Mesendoderm (in vitro differentiated cells): ENCODE measurements around the gene C3orf85. TPM values are rescaled to one million over a fixed set of nuclear protein-coding genes. Genes with fewer than 3 reads are reported as not detected.

ENCODE experiments used
- DNase-seq: peaks from one replicate; pipeline ENCODE4 v3.0.0; 2013
- H2AK5ac ChIP-seq: 2 replicates; pipeline ENCODE4 v1.6.1; 2013; ENCODE audit warnings: low read length, inconsistent platforms
- H2BK120ac ChIP-seq: 2 replicates; pipeline ENCODE4 v1.6.1; 2013; ENCODE audit warnings: low read depth, mild to moderate bottlenecking, low read length, moderate library complexity, mixed read lengths
- H2BK15ac ChIP-seq: replicated peaks from 2 replicates; pipeline ENCODE4 v1.6.1; 2013; ENCODE audit warnings: low read depth, mild to moderate bottlenecking, moderate library complexity
- H2BK5ac ChIP-seq: 2 replicates; pipeline ENCODE4 v1.6.1; 2013; ENCODE audit warnings: low read length, inconsistent platforms
- H3K18ac ChIP-seq: 2 replicates; pipeline ENCODE4 v1.6.1; 2013; ENCODE audit warnings: mild to moderate bottlenecking, low read length, mixed read lengths
- H3K23ac ChIP-seq: one replicate; pipeline ENCODE4 v1.6.1; 2013; ENCODE audit warnings: low read length
- H3K27ac ChIP-seq: 2 replicates; pipeline ENCODE4 v1.5.1; 2013; ENCODE audit warnings: low read depth, mild to moderate bottlenecking, inconsistent platforms, low read length, moderate library complexity
- H3K27me3 ChIP-seq: 2 replicates; pipeline ENCODE4 v1.6.1; 2013; ENCODE audit warnings: low read length, control low read depth, mild to moderate bottlenecking, inconsistent platforms; ENCODE audit not compliant: insufficient read depth, poor library complexity
- H3K36me3 ChIP-seq: 2 replicates; pipeline ENCODE4 v1.6.1; 2013; ENCODE audit warnings: low read length, inconsistent platforms; ENCODE audit not compliant: control insufficient read depth, insufficient read depth
- H3K4ac ChIP-seq: one replicate; pipeline ENCODE4 v1.6.1; 2013; ENCODE audit warnings: low read depth, mild to moderate bottlenecking, low read length, moderate library complexity
- H3K4me1 ChIP-seq: 2 replicates; pipeline ENCODE4 v1.6.1; 2013; ENCODE audit warnings: low read depth, low read length, inconsistent platforms; ENCODE audit not compliant: control insufficient read depth
- H3K4me2 ChIP-seq: 2 replicates; pipeline ENCODE4 v1.6.1; 2013; ENCODE audit warnings: low read length
- H3K4me3 ChIP-seq: 2 replicates; pipeline ENCODE4 v1.5.1; 2013; ENCODE audit warnings: mild to moderate bottlenecking, low read length
- H3K56ac ChIP-seq: one replicate; pipeline ENCODE4 v1.6.1; 2013; ENCODE audit warnings: low read length
- H3K79me1 ChIP-seq: 2 replicates; pipeline ENCODE4 v1.6.1; 2013; ENCODE audit warnings: low read length, inconsistent platforms
- H3K79me2 ChIP-seq: 2 replicates; pipeline ENCODE4 v1.6.1; 2013; ENCODE audit warnings: mild to moderate bottlenecking, low read length; ENCODE audit not compliant: control insufficient read depth, insufficient read depth
- H3K9ac ChIP-seq: 2 replicates; pipeline ENCODE4 v1.6.1; 2013; ENCODE audit warnings: low read length, inconsistent platforms
- H4K5ac ChIP-seq: one replicate; pipeline ENCODE4 v1.6.1; 2013; ENCODE audit warnings: low read length
- H4K8ac ChIP-seq: one replicate; pipeline ENCODE4 v1.6.1; 2013; ENCODE audit warnings: low read depth, mild to moderate bottlenecking, control low read depth, low read length, moderate library complexity
- WGBS: extraction: QIAGEN DNeasy Blood & Tissue Kit; methylation state at CpG from one replicate; pipeline ENCODE4 v1.1.7; 2013; ENCODE audit warnings: low lambda C conversion rate, missing lambda C conversion rate; ENCODE audit not compliant: insufficient coverage; ENCODE audit errors: extremely low coverage; 5-methylcytosine and 5-hydroxymethylcytosine counted together
- polyA plus RNA-seq, 2 experiments: library from polyadenylated mRNA; stranded (reverse); fragments of 200-250 nt; gene quantifications; one replicate each; pipeline ENCODE4 v1.2.3, GENCODE V29; 2013

Gene C3orf85
- not detected for polyA plus RNA-seq (2013, experiment 1 of 2)
- polyA plus RNA-seq (2013, experiment 2 of 2) = not detected

- no peak for DNase-seq
- Histone ChIP-seq H3K4me2 (no peak within 1 kb of the TSS), H3K4me3 (no peak within 1 kb of the TSS), H2BK120ac (no peak within 1 kb of the TSS), H2BK5ac (no peak within 1 kb of the TSS), H3K79me2 (no peaks in the 10 kb centered on the region), H3K4me1 (no peaks in the 10 kb centered on the region), H3K27ac (no peak within 1 kb of the TSS), H2BK15ac (no peak within 1 kb of the TSS), H3K79me1 (no peaks in the 10 kb centered on the region), H2AK5ac (no peak within 1 kb of the TSS), H3K56ac (no peak within 1 kb of the TSS), H3K9ac (no peak within 1 kb of the TSS), H3K27me3 (no peaks in the 10 kb centered on the region), H3K18ac (no peak within 1 kb of the TSS), H3K36me3 (no peaks in the 10 kb centered on the region), H4K8ac (no peak within 1 kb of the TSS), H3K4ac (no peak within 1 kb of the TSS), H4K5ac (no peak within 1 kb of the TSS), H3K23ac (no peak within 1 kb of the TSS)
- no CpG with 5 or more reads among the region's 3 CpGs for WGBS
Measured at GRCh38 chr3:109136523-109136922, at the start of gene C3orf85. Gene C3orf85, plus strand, starts transcription at chr3:109136719. Its CDS starts 129 bp downstream, at chr3:109136848.

GRCh38 chr3:109089265-109089664 lies 47.3 kb upstream of the C3orf85 start:
- no CpG with 5 or more reads among the region's 1 CpG for WGBS
- Histone ChIP-seq H3K56ac (no peak overlapping the region), H3K23ac (no peak overlapping the region), H3K4me1 (no peaks in the 10 kb centered on the region), H3K79me2 (no peaks in the 10 kb centered on the region), H3K4me2 (no peak overlapping the region), H3K79me1 (no peaks in the 10 kb centered on the region), H4K5ac (no peak overlapping the region), H2BK5ac (no peak overlapping the region), H3K36me3 (no peaks in the 10 kb centered on the region), H3K18ac (no peak overlapping the region), H3K9ac (no peak overlapping the region), H2BK120ac (no peak overlapping the region), H3K27me3 (no peaks in the 10 kb centered on the region), H3K4me3 (no peak overlapping the region), H3K4ac (no peak overlapping the region), H3K27ac (no peak overlapping the region), H4K8ac (no peak overlapping the region), H2BK15ac (no peak overlapping the region), H2AK5ac (no peak overlapping the region)
- no peak for DNase-seq

- no peak overlapping the region for H2BK15ac ChIP-seq
- DNase-seq = no peak
- H3K23ac ChIP-seq = no peak overlapping the region
- no peak overlapping the region for H2BK120ac ChIP-seq
- no peak overlapping the region for H2BK5ac ChIP-seq
- no peaks in the 10 kb centered on the region for H3K79me2 ChIP-seq
- H3K56ac ChIP-seq = no peak overlapping the region
- H3K18ac ChIP-seq = no peak overlapping the region
- no peak overlapping the region for H3K27ac ChIP-seq
- H3K4ac ChIP-seq = no peak overlapping the region
- no peaks in the 10 kb centered on the region for H3K27me3 ChIP-seq
- H3K79me1 ChIP-seq = no peaks in the 10 kb centered on the region
- no peak overlapping the region for H3K4me2 ChIP-seq
- no peak overlapping the region for H4K8ac ChIP-seq
- H3K9ac ChIP-seq = no peak overlapping the region
- no peaks in the 10 kb centered on the region for H3K4me1 ChIP-seq
- WGBS = no CpG with 5 or more reads among the region's 2 CpGs
- H3K4me3 ChIP-seq = no peak overlapping the region
- no peak overlapping the region for H2AK5ac ChIP-seq
- H3K36me3 ChIP-seq = no peaks in the 10 kb centered on the region
- no peak overlapping the region for H4K5ac ChIP-seq
Measured at GRCh38 chr3:109091846-109092245, 44.7 kb upstream of the C3orf85 start.

- Histone ChIP-seq H3K4me1 (no peaks in the 10 kb centered on the region), H3K79me2 (no peaks in the 10 kb centered on the region), H2BK5ac (no peak overlapping the region), H3K79me1 (no peaks in the 10 kb centered on the region), H4K5ac (no peak overlapping the region), H3K56ac (no peak overlapping the region), H3K4ac (no peak overlapping the region), H2AK5ac (no peak overlapping the region), H3K27me3 (no peaks in the 10 kb centered on the region), H3K4me2 (no peak overlapping the region), H2BK120ac (no peak overlapping the region), H2BK15ac (no peak overlapping the region), H3K36me3 (no peaks in the 10 kb centered on the region), H3K23ac (no peak overlapping the region), H3K27ac (no peak overlapping the region), H3K9ac (no peak overlapping the region), H3K18ac (no peak overlapping the region), H4K8ac (no peak overlapping the region), H3K4me3 (no peak overlapping the region)
- no peak for DNase-seq
Measured at GRCh38 chr3:109093561-109093960, 43.0 kb upstream of the C3orf85 start.

GRCh38 chr3:109095166-109095565 lies 41.4 kb upstream of the C3orf85 start:
- Histone ChIP-seq H2BK15ac (no peak overlapping the region), H3K23ac (no peak overlapping the region), H2BK120ac (no peak overlapping the region), H4K5ac (no peak overlapping the region), H4K8ac (no peak overlapping the region), H3K79me2 (no peaks in the 10 kb centered on the region), H3K79me1 (no peaks in the 10 kb centered on the region), H3K4me2 (no peak overlapping the region), H2AK5ac (no peak overlapping the region), H3K56ac (no peak overlapping the region), H3K4me1 (no peaks in the 10 kb centered on the region), H2BK5ac (no peak overlapping the region), H3K27me3 (no peaks in the 10 kb centered on the region), H3K18ac (no peak overlapping the region), H3K4ac (no peak overlapping the region), H3K27ac (no peak overlapping the region), H3K4me3 (no peak overlapping the region), H3K36me3 (no peaks in the 10 kb centered on the region), H3K9ac (no peak overlapping the region)
- no peak for DNase-seq
- no CpG with 5 or more reads among the region's 1 CpG for WGBS

GRCh38 chr3:109098079-109098644 lies 38.4 kb upstream of the C3orf85 start:
- H3K4me3 ChIP-seq = no peak overlapping the region
- H3K79me1 ChIP-seq = no peaks in the 10 kb centered on the region
- H3K9ac ChIP-seq = no peak overlapping the region
- no peak overlapping the region for H3K18ac ChIP-seq
- no peak overlapping the region for H4K8ac ChIP-seq
- no peak overlapping the region for H2BK5ac ChIP-seq
- H3K4me2 ChIP-seq = no peak overlapping the region
- H3K27me3 ChIP-seq = no peaks in the 10 kb centered on the region
- no peak overlapping the region for H4K5ac ChIP-seq
- no peak overlapping the region for H2BK120ac ChIP-seq
- no CpG with 5 or more reads among the region's 5 CpGs for WGBS
- no peak overlapping the region for H2BK15ac ChIP-seq
- H3K56ac ChIP-seq = no peak overlapping the region
- H2AK5ac ChIP-seq = no peak overlapping the region
- no peak overlapping the region for H3K4ac ChIP-seq
- H3K4me1 ChIP-seq = no peaks in the 10 kb centered on the region
- no peak overlapping the region for H3K27ac ChIP-seq
- peak; percentile 62 for DNase-seq
- H3K23ac ChIP-seq = no peak overlapping the region
- H3K36me3 ChIP-seq = no peaks in the 10 kb centered on the region
- no peaks in the 10 kb centered on the region for H3K79me2 ChIP-seq
